Vagina (tissue), 2 donors: ENCODE data around the gene TNFRSF1B. TPM values are rescaled to one million over a fixed set of nuclear protein-coding genes. Genes with fewer than 3 reads are reported as not detected.

Source experiments
- DNase-seq, 2 donors: peaks; one replicate each; pipeline ENCODE4 v3.0.0-alpha.2; 2017; ENCODE audit errors: extremely low spot score in 2 of 2
- H3K27ac ChIP-seq: fragments of 200-600 bp; sonication (generic); one replicate; pipeline ENCODE4 v1.5.1; 2019
- H3K27me3 ChIP-seq: fragments of 200-600 bp; sonication (generic); one replicate; pipeline ENCODE4 v1.5.1; 2019
- H3K36me3 ChIP-seq, 2 donors: fragments of 200-600 bp; sonication (generic); one replicate each; pipeline ENCODE4 v1.5.1; 2017 to 2019
- H3K4me1 ChIP-seq: fragments of 200-600 bp; sonication (generic); one replicate; pipeline ENCODE4 v1.5.1; 2019
- H3K4me3 ChIP-seq, 2 donors: fragments of 200-600 bp; sonication (generic); 1 replicate in 1 of 2; 2 replicates in 1 of 2; pipeline ENCODE4 v1.5.1; 2016 to 2019
- H3K9me3 ChIP-seq: fragments of 200-600 bp; sonication (generic); one replicate; pipeline ENCODE4 v1.5.1; 2019
- CTCF ChIP-seq, 3 experiments: fragments of 450-650 bp in 2 of 3; fragments of 200-600 bp in 1 of 3; sonication (generic) in 1 of 3; IDR thresholded peaks; one replicate each; pipeline ENCODE4 v1.5.1; 2017 to 2019; ENCODE audit warnings: antibody characterized with exemption in 3 of 3, mild to moderate bottlenecking in 2 of 3, moderate library complexity in 2 of 3
- POLR2A ChIP-seq, 2 donors: fragments of 450-650 bp; IDR thresholded peaks; one replicate each; pipeline ENCODE4 v1.6.1; 2017; ENCODE audit warnings: antibody characterized with exemption in 2 of 2, mild to moderate bottlenecking in 2 of 2, moderate library complexity in 2 of 2
- POLR2AphosphoS5 ChIP-seq, 2 donors: sonication (generic); formaldehyde crosslinking; IDR thresholded peaks; one replicate each; pipeline ENCODE4 v1.9.0; 2017; ENCODE audit warnings: antibody characterized with exemption in 2 of 2, mild to moderate bottlenecking in 2 of 2, low read depth in 1 of 2; ENCODE audit not compliant: insufficient read depth in 1 of 2
- intact Hi-C: fragments of 100-400 bp; cut with DNase I; formaldehyde crosslinking; loops from one replicate; pipeline ENCODE4 v1.15.1; 2023
- total RNA-seq: library from RNA; depleted of rRNA; stranded (reverse); fragments of >200 nt; gene quantifications from one replicate; pipeline ENCODE4 v1.2.3, GENCODE V29; 2016

Gene TNFRSF1B
- total RNA-seq, 1 donor from 2014 or later, result 41.0 TPM

DNA sequence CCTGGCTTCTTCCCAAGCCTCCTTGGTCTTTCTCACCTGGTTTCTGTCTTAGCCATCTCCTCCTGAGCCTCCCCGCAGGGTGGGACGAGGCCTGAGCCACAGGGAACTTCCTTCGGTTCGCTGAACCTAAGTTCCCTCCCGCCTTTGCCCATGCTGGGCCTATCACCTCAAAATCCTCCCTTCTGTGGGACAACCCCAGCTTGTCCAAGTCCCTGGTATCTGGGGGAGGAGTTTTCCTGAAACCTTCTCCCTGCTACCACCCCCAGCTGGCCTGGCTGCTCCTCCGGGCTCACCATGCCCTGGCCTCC is 35.4 kb downstream of the TNFRSF1B start:
- no peak overlapping the region for H3K27ac ChIP-seq
- H3K9me3 ChIP-seq, result no peaks in the 10 kb centered on the region
- peaks cover 6% of the 10 kb centered on the region for H3K4me1 ChIP-seq
- H3K27me3 ChIP-seq, result no peaks in the 10 kb centered on the region
- no peak overlapping the region for H3K4me3 ChIP-seq
- no peak for DNase-seq
- intact Hi-C loops, result no loop called here
- peaks cover 0 to 21% of the 10 kb centered on the region in 2 donors for H3K36me3 ChIP-seq
- TF ChIP-seq POLR2AphosphoS5 (IDR thresholded peaks at IDR 0.05; ENCODE audit: insufficient read depth in 1 of 2, low read depth in 1 of 2) (no peak), CTCF (IDR thresholded peaks at IDR 0.05) (no peak), POLR2A (IDR thresholded peaks at IDR 0.05) (no peak)

- no peak overlapping the region for H3K4me3 ChIP-seq
- H3K27me3 ChIP-seq, result no peaks in the 10 kb centered on the region
- DNase-seq, result no peak
- no peaks in the 10 kb centered on the region for H3K9me3 ChIP-seq
- TF ChIP-seq POLR2A (IDR thresholded peaks at IDR 0.05) (no peak), CTCF (IDR thresholded peaks at IDR 0.05) (no peak), POLR2AphosphoS5 (IDR thresholded peaks at IDR 0.05; ENCODE audit: insufficient read depth in 1 of 2, low read depth in 1 of 2) (no peak)
- H3K4me1 ChIP-seq, result peaks cover 6% of the 10 kb centered on the region
- H3K27ac ChIP-seq, result no peak overlapping the region
- intact Hi-C loops, result no loop called here
- peaks cover 0 to 22% of the 10 kb centered on the region in 2 donors for H3K36me3 ChIP-seq
Measured at GRCh38 chr1:12202577-12202976, 35.8 kb downstream of the TNFRSF1B start.

DNA sequence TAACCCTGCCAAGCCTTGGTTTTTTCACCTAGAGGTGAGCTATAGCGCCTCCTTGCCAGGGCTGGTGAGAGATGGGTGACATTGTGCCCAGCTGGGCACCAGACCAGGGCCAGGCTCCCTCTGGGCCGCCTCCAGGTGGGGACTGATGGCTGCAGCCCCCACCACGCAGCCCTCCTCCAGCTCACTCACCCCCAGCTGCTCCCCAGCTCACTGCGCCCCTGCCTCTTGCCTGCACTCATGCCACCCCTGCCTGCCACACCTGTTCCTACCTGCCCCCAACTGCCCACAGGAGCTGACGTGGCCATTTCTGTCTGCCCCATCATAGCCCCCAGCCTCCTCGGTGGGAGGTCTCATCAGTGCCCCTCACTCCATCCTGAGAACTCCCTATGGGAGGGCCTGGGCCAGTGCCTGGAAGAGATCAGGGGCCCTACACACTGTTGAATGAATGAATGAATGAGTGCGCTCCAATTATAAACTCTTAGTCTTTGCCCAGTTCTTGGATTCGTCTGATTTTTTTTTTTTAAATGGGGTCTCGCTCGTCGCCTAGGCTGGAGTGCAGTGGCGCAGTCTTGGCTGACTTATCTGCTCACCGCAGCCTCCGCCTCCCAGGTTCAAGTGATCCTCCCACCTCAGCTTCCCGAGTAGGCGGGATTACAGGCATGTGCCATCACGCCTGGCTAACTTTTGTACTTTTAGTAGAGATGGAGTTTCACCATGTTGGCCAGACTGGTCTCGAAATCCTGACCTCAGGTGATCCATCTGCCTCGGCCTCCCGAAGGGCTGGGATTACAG is 36.6 kb downstream of the TNFRSF1B start:
- DNase-seq, result no peak
- TF ChIP-seq POLR2A (IDR thresholded peaks at IDR 0.05) (no peak), POLR2AphosphoS5 (IDR thresholded peaks at IDR 0.05; ENCODE audit: insufficient read depth in 1 of 2, low read depth in 1 of 2) (no peak), CTCF (IDR thresholded peaks at IDR 0.05) (no peak)
- Histone ChIP-seq H3K4me3 (no peak overlapping the region), H3K27ac (no peak overlapping the region), H3K4me1 (peaks cover 6% of the 10 kb centered on the region), H3K9me3 (no peaks in the 10 kb centered on the region), H3K27me3 (no peaks in the 10 kb centered on the region), H3K36me3 (peaks cover 0 to 22% of the 10 kb centered on the region in 2 donors)
- intact Hi-C loops, result no loop called here

DNA sequence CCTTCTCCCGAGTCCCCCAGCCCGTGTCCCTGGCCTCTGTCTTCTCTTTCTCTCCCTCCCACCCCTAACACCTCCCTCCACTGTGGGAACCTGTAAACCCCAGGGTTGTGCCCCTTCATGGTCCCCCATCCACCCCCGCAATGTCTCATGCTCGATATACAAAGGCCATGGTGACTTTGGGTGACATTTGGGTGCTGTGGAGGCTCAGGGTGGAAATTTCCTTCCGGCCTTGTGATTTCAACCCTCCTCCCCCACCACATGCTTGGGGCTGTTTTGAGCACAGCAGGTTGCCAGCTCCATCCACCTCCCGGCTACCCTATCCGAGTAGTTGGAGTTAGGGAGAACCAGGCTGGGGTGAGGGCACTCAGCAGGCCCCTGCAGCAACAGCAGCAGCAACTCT is 37.3 kb downstream of the TNFRSF1B start:
- no peak overlapping the region for H3K4me3 ChIP-seq
- TF ChIP-seq CTCF (IDR thresholded peaks at IDR 0.05), result no peak
- TF ChIP-seq POLR2A (IDR thresholded peaks at IDR 0.05), result no peak
- no peak for TF ChIP-seq POLR2AphosphoS5 (IDR thresholded peaks at IDR 0.05; ENCODE audit: insufficient read depth in 1 of 2, low read depth in 1 of 2)
- peak overlapping the region; percentile 63 for H3K27ac ChIP-seq
- peaks cover 0 to 22% of the 10 kb centered on the region in 2 donors for H3K36me3 ChIP-seq
- H3K9me3 ChIP-seq, result no peaks in the 10 kb centered on the region
- H3K4me1 ChIP-seq, result peaks cover 14% of the 10 kb centered on the region
- intact Hi-C loops, result no loop called here
- H3K27me3 ChIP-seq, result no peaks in the 10 kb centered on the region
- no peak for DNase-seq
